A549 (cell line): Measurements from ENCODE around the gene SLC25A47.

Source experiments
- CEBPB ChIP-seq, 2 experiments: fragments of >200 bp in 1 of 2; sonication (Bioruptor Twin) in 1 of 2; formaldehyde crosslinking in 1 of 2; IDR thresholded peaks; 2 replicates each; pipeline ENCODE4 v1.6.1; 2012 to 2016
- E2F6 ChIP-seq: IDR thresholded peaks from 2 replicates; pipeline ENCODE4 v1.6.1; 2012; ENCODE audit warnings: low read depth, borderline replicate concordance
- EP300 ChIP-seq, 2 experiments: fragments of >200 bp; sonication (Bioruptor Twin); formaldehyde crosslinking; IDR thresholded peaks; 2 replicates in 1 of 2; 3 replicates in 1 of 2; pipeline ENCODE4 v1.6.1; 2016 to 2017
- HEYL ChIP-seq: fragments of 250-450 bp; sonication (Bioruptor Pico); IDR thresholded peaks from 2 replicates; pipeline ENCODE4 v1.8.0; 2021; ENCODE audit warnings: mild to moderate bottlenecking, moderate library complexity
- JUN ChIP-seq, 2 experiments: fragments of >200 bp; sonication (Bioruptor Twin); formaldehyde crosslinking; IDR thresholded peaks; 2 replicates in 1 of 2; 3 replicates in 1 of 2; pipeline ENCODE4 v1.6.1; 2016 to 2017
- POLR2A ChIP-seq: IDR thresholded peaks from 2 replicates; pipeline ENCODE4 v1.6.1; 2012; ENCODE audit warnings: mild to moderate bottlenecking, low read length
- TF ChIP-seq, protein P1 (sequence below): fragments of >200 bp; sonication (Bioruptor Twin); formaldehyde crosslinking; IDR thresholded peaks from 3 replicates; pipeline ENCODE4 v1.5.1; 2016

GRCh38 chr14:100341301-100342031 is 18.3 kb downstream of the SLC25A47 start:
- TF ChIP-seq POLR2A (no peak), CEBPB (IDR thresholded peaks at IDR 0.05) (no peak), JUN (IDR thresholded peaks at IDR 0.05) (0 out of 5 replicates have a peak, but pooled peaks of 1 of the 2 experiments have one; percentile 33), HEYL (no peak), EP300 (IDR thresholded peaks at IDR 0.05) (no peak), E2F6 (no peak)
- TF ChIP-seq, protein P1, sequence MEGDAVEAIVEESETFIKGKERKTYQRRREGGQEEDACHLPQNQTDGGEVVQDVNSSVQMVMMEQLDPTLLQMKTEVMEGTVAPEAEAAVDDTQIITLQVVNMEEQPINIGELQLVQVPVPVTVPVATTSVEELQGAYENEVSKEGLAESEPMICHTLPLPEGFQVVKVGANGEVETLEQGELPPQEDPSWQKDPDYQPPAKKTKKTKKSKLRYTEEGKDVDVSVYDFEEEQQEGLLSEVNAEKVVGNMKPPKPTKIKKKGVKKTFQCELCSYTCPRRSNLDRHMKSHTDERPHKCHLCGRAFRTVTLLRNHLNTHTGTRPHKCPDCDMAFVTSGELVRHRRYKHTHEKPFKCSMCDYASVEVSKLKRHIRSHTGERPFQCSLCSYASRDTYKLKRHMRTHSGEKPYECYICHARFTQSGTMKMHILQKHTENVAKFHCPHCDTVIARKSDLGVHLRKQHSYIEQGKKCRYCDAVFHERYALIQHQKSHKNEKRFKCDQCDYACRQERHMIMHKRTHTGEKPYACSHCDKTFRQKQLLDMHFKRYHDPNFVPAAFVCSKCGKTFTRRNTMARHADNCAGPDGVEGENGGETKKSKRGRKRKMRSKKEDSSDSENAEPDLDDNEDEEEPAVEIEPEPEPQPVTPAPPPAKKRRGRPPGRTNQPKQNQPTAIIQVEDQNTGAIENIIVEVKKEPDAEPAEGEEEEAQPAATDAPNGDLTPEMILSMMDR = no peak
